Measurements from ENCODE around the gene AKT1.

AKT1 gene

GRCh38 chr14:104798300-104799243, 3.0 kb upstream of the AKT1 start:
- DNase-seq: no peak

DNA sequence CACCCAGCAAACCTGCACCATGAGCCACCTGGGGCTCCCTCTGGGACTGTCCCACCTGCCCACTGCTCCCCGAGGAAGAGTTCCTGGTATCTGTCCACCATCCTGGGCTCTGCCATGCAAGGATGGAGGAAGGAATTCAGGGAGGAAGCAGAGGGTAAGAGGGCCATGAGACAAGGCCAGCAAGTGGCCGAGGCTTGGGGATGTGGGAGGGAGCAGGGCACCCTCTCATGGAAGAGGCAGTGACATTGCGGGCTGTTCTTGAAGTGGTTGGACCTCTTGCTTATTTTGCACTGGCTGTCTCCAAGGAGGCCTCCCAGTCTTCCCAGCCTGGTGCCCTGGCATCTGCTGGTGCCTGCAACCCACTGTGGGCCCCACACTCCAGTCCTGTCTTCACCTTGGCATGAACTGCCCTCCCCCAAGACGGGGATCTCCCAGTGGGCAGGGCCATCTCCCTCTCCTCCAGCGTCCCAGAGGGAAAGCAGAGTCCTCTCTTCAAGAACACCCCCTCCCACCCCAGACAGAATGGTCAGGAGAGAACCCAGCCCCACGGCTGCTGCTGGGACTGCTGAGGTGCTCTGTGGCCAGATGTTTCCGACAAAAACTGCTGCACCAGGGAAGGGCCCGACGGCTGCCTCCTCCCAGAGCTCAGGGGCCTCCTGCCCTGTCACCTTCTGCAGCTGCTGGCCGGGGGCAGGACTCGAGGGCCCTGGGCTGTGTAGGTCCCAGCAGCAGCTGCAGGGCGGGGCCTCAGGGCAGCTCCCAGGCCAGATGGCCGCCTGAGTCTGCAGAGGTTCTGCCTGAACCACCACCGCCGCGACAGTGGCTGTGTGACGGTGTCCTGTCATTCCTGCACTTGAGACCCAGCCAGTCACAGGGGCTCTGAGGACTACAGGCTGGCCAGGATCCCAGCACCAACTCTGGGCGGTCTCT, 1.8 kb upstream of the AKT1 start:
- DNase-seq: no peak

DNA sequence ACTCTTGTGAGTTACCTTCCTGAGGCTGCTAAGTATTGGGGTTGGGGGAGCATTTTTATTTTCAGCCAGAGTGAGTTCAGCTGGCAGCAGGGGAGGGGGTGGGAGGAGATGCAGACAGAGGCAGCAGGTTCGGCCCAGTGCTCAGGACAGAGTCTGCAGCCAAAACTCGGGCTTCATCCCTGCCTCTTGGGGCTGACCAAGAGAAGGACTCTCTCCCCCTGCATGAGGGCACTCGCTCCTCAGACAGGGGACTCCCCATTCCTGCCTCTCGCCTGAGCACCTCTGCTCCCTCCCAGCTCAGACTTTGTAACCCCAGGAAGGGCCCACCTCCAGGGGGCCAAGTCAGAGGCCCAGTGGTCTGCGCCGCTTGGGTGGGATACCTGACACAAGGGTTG, 1.1 kb upstream of the AKT1 start:
- no peak for DNase-seq

GRCh38 chr14:104795781-104796686, 486 bp upstream of the AKT1 start:
- DNase-seq: peak; percentile 31 to 68 (median 45)

- no peak for DNase-seq
Measured at GRCh38 chr14:104794631-104794992, 936 bp downstream of the AKT1 start.

DNA sequence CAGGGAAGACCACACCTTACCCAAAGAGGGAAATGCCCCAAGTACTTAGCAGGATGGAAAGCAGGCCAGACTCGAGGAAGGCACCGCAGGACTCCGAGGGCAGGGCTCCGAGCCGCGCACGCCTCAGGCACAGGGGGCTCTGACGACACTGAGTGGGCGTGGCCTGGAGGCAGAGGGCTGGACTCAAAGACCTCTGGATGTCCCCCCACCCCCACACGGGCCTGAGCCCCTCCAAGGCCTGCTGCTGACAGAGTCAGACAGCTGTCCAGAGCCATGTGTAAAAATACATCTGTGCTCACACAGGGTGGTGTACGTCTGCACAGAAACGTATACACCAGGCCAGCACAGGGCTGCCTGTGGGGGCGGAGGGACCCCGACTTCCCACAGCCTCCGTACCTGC, 1.4 kb downstream of the AKT1 start:
- peak in 1 of 5 donors; percentile 32 for DNase-seq

- DNase-seq: no peak
Measured at GRCh38 chr14:104793703-104793959, 1.9 kb downstream of the AKT1 start.

DNA sequence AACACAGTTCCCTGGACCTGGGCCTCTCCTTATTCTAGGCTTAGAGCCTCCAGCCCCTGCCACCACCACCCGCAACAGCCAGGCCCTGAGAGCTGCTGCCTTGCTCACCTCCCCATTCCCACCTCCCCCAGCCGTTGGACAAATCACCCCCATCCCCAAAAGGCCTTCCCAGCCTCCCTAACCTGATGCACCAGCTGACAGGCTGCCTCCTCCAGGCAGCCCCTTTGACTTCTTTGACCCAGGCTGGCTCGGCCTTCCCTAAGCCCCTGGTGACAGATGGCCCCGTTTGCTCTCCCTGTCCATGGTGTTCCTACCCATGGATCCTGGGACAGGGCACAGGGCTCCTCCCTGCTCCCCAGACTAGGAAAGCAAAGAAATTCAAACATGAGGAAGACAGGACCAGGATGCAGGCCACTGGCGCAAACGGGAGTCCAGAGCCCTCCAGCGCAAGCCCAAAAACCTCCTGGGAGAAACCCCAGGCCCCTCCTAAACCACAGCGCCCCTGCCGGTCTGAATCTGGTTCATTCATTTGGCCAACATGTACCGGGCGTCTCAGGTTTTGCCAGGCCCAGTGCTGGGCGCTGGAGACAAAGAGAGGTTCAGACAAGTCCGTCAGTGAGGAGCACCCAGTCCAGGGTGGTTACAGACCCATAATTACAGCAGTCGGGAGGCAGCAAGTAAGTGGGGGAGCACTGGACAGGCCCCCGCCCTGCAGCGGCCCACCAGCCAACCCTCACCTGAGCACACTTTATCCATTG, 2.4 kb downstream of the AKT1 start:
- DNase-seq: no peak

DNA sequence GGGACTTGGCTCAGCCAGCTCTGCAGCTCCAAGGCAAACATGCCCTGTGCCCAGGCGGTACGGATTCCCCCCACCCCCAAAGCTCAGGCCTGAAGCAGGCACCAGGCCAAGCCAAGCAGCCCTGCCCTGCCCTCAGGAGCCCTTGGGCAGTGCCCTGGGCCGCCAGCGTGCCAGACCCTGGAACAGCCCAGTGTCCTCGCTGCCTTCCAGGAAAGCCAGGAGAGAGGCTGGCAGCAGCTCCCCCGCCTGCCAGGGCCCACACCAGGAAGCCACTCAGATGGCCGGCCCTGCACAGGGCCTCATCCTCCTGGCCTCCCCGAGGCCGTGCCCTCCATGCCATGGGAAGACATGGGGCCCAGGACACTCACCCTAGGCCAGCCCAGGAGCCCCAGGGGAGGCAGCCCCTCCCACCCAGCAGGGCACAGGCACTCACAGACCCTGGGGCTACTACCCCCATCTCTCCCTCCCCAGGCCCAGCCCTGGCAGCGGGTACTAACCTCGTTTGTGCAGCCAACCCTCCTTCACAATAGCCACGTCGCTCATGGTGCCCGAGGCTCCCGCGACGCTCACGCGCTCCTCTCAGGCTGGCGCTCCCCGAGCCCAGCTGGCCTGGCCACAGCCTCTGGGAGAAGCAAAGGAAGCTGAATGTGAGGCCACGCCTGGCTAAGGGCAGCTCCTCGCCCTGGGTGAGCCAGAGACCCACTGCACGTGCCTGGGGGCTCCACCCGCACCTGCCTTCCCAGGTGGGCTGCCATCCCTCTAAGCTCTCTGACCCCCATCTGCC, 3.3 kb downstream of the AKT1 start:
- DNase-seq: no peak

GRCh38 chr14:104791425-104791824, 4.1 kb downstream of the AKT1 start:
- DNase-seq: no peak

GRCh38 chr14:104789752-104790743, 5.5 kb downstream of the AKT1 start:
- DNase-seq: no peak

- no peak for DNase-seq
Measured at GRCh38 chr14:104788873-104789663, 6.5 kb downstream of the AKT1 start.

DNA sequence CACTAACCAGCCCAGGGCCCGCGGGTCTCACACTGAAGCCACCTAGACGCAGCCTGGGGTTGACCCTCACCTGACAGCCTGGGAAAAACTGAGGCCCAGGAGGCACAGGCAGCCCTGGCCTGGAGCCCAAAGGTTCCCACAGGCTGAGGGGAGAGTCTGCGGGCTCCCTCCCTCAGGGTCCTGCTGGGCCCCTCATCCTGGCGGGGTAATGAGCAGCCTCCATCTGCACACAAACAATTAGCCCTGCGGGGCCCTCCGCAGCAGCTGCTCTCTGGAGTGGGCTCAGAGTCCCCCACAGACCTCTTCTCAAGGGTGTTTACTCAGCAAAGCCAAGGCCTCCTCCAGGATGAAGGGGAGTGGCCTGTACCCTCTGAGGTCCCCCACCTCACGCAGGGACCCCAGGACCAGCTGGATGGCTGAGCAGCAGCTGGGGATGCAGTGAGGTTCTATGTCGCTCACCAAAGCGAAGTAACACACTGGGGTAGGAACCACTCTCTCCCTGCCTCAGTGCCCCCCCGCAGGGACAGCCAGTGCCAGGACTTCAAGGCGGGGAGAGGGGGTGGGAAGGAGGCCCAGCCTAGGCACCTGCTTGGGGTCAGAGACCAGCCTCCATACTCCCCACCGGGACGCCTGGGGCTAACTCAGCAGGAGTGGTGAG, 7.3 kb downstream of the AKT1 start:
- no peak for DNase-seq

GRCh38 chr14:104787736-104788135, 7.8 kb downstream of the AKT1 start:
- no peak for DNase-seq

DNA sequence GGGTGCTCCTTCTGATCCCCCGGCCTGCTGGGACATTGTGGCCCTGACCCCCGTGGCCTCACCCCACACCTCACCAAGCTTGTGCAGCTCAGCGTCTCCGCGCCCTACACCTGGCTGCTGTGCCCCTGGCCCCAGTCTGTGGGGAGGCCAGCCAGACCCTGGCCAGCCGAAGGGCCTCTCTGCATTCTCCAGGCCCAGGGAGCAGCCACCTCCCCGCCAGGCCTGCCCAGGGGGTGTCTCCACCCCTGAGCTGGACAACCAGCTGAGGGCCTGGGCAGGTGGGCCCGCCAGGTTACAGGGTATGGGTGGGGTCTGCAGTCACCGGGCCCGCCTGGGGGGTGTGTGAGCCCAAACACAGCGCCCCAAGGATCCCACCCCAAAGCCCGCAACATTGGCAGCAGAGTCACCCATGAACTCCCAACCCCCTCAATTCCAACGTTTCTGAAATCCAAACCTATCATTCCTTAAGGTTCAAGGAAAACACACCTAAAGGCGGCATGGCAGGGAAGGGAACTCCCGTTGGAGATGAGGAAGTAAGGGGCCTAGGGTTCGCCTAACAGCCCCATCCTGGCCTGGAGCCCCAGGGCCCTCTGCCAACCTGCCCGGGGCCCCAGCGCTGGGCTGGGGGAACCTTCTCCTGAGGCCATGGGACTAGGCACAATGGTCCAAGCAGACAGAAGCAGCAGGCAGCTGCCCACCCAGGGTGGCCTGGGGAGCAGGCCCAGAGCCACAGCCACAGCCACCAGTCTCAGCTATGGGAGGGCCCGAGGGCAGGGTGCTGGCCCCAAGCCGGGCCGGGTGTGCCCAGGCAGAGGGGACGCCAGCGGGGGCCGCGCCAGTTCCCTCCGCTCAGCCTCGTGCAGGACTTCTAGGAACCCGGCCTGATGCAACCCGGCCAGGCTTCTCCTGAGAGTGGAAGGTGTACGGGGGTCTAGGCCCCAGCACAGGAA, 8.5 kb downstream of the AKT1 start:
- DNase-seq: no peak

DNA sequence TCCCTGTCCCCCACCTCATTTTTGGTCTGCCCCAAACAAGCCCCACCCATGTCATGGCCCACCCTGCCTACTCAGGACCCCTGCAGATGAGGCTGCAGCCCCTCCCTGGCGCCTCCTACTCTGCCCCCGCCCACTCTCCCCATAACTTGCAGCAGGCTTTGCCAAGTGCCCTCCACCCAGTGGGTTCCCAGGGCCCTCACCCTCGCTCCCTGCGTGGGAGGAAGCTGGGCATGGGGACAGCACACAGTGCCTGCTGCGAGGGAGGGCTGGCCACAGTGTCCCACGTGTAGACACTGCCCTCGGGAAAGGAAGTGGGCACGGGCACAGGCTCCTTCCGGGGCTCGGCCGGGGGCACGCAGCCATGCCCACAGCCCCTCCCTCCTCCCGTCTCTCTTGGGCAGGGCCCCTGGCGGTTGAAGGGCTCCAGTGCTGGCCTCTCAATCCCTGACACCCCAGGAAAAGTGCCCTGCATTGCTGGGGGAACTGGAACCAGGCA, 9.4 kb downstream of the AKT1 start:
- no peak for DNase-seq

GRCh38 chr14:104785708-104786080, 9.9 kb downstream of the AKT1 start:
- DNase-seq: no peak
